ENCODE data around the gene PRXL2C.
A peak's percentile ranks its signal among the peaks of the same experiment; 100 is the strongest.
"Not testable (repeated sequence)": the region's sequence is repeated elsewhere in the genome, so short reads cannot be mapped to it uniquely, and the experiment has no call there.

Gene PRXL2C, protein sequence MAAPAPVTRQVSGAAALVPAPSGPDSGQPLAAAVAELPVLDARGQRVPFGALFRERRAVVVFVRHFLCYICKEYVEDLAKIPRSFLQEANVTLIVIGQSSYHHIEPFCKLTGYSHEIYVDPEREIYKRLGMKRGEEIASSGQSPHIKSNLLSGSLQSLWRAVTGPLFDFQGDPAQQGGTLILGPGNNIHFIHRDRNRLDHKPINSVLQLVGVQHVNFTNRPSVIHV

DNA sequence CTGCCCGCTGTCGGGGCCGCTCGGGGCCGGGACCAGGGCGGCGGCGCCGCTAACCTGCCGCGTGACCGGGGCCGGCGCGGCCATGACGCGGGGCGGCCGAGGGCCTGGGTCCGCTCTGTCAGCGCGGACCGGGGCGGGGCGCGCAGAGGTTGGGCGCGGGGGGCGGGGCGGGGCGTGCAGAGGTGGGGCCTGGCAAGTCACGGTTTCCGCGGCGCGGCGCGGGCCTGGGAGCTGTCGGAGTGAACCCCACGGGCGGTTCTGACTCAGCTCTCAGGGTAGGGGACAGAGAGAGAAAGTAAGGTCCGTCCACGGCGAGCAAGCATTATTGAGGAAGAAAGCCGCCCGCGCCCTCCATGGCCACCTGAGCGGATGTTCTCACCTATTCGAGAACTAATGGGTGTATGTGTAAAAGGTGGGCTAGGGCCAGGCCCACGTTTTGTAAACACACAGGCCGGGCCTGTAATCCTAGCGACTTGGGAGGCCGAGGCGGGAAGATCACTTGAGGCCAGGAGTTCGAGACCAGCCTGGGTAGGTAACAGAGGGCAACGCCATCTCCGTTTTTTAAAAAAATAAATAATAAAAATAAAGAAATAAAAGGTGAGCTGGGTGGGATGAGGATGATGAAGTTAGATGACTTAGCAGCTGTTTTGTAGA lies at the start of gene PRXL2C:
Gene PRXL2C, minus strand, starts transcription at position 120 of the 654 bp plus-strand sequence. Its CDS starts 36 bp downstream, at position 84.
- DNase-seq = peak; percentile 85

DNA sequence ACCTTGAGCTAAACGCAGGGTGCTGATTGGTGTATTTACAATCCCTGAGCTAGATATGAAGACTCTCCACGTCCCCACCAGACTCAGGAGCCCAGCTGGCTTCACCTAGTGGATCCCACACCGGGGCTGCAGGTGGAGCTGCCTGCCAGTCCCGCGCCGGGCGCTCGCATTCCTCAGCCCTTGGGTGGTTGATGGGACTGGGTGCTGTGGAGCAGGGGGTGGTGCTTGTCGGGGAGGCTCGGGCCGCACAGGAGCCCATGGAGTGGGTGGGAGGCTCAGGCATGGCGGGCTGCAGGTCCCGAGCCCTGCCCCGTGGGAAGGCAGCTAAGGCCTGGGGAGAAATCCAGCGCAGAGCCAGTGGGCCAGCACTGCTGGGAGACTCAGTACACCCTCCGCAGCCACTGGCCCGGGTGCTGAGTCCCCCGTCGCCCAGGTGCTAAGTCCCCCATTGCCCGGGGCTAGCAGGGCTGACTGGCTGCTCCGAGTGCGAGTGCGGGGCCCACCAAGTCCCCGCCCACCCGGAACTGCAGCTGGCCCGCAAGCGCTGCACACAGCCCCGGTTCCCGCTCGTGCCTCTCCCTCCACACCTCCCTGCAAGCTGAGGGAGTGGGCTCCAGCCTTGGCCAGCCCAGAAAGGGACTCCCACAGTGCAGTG lies 45.7 kb upstream of the PRXL2C start:
- DNase-seq = not testable (repeated sequence)

- no peak for DNase-seq
Measured at GRCh38 chr9:96691326-96691725, 36.2 kb upstream of the PRXL2C start.

GRCh38 chr9:96688745-96689464 lies 33.8 kb upstream of the PRXL2C start:
- no peak for DNase-seq

DNA sequence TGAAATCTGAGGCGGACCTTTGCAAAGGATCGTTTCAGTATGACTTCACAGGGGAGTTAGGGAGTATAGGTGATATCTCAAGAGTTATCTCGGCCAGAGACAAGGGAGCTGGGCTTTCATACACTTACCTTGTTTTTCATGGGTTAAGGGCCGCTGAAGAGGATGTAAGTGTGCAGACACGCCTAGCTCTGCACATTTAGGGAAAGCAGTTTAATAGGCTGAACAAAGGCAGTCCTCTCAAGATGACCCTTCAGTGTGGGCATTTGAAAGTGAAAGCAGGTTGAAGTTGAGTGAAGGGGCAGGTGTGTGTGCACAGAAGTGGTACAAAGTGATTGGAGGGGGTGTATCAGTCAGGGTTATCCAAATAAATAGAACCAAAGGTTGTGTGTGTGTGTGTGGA lies 33.1 kb upstream of the PRXL2C start:
- DNase-seq = no peak

DNA sequence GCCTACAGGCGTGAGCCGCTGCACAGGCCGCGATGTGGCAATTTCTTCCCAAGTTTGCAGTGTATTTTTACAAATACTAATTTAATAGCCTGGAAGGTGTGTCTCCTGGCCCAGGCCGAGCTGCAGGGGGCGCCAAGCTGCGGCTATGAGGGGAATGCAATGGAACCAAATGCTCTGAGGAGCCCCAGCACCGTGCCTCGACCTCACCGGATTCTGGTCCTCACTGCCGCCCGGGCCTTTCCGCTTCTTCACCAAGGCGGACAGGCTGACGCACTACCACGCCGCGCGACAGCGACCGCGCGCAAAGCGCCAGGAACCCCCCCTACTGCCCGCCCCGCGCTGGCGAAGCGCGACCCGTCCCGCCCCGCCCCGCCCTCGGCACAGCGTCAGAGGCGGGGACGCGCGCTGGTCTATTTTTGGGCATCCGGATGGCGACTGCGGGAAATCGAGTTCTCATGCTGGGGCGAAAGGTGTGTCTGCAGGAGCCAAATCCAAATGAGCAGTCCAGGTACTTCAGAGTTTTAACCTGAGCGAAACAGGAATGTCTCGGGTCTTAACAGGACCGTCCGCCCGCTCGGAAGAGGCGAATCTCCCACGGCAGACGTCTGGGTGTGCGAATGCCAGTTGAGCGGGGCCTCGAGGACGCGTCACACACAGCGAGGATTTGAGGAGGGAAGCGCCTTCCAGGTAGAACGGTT lies 31.7 kb upstream of the PRXL2C start:
- peak; percentile 82 for DNase-seq

- DNase-seq = no peak
Measured at GRCh38 chr9:96680812-96681499, 25.8 kb upstream of the PRXL2C start.

DNA sequence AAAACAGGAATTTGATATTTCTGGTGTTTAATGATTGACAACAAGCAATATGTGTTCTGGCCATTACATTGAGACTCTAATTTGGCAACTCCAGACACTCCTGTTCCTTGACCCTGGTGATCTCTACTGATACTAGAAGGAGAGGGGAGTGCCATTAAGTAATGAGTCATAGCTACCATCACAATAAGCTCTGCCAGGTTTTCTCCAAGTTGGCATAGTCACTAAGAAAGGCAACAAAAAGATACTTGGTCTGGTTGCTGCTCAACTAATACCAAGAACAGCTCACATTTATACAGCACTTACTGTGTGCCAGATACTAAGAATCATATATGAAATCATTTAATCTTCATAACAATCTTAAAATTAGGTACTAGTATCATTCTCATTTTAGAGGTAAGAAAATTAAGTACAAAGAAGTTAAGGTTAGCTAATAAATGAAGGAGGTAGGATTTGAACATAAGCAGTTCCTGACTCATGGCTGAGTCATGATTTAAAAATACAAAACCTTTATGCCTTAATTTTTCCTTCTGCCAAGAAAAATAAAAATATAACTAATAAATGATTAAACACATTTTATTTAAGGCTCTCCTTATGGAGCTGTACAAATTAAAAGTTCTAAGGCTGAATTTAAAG lies 19.9 kb upstream of the PRXL2C start:
- DNase-seq = no peak

DNA sequence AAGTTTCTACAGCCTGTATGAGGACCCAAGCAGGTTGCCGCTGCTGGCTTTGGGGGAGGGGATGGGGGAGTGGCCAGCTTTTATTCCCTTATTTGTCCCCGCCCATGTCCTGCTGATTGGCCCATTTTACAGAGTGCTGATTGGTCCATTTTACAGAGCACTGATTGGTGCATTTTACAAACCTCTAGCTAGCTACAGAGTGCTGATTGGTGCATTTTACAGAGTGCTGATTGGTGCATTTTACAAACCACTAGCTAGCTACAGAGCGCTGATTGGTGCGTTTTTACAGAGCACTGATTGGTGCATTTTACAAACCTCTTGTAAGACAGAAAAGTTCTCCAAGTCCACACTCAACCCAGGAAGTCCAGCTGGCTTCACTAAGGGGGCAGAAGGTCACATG lies 18.7 kb upstream of the PRXL2C start:
- not testable (repeated sequence) for DNase-seq

- DNase-seq = no peak
Measured at GRCh38 chr9:96668868-96669534, 13.9 kb upstream of the PRXL2C start.

- no peak for DNase-seq
Measured at GRCh38 chr9:96667363-96667728, 12.2 kb upstream of the PRXL2C start.

- peak; percentile 58 for DNase-seq
Measured at GRCh38 chr9:96666653-96667362, 11.7 kb upstream of the PRXL2C start.

DNA sequence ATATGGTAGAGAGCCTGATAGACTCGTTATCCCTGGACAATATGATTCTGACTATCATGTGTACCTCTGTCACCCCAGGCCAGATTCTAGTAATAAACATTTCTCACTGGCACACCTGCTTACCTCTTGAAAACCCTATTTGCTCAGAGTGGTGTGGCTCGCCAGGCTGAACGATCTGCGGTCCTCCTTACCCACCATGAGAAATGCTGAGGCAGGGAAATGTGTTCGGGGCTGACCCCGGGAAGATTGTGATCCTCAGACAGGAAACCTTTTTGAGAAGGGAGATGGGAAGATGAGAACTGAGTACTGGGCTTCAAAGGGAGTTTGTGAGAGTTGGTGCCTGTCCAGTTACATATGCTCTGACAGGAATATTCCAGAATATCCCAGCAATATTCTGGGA lies 10.7 kb upstream of the PRXL2C start:
- no peak for DNase-seq

- no peak for DNase-seq
Measured at GRCh38 chr9:96663506-96664120, 8.5 kb upstream of the PRXL2C start.

DNA sequence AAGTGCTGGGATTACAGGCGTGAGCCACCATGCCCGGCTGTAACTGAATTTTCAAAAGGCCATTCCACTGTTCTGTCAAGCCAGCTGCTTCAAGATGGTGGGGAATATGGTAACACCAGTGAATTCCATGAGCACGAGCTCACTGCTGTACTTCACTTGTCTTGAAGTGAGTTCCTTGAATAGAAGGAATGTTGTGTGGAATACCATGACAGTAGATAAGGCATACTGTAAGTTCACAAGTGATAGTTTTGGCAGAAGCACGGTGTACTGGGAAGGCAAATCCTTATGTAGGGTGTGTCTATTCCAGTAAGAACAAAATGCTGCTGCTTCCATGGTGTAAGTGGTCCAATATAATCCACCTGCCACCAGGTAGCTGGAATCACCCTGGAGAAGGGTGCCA lies 6.6 kb upstream of the PRXL2C start:
- no peak for DNase-seq

- no peak for DNase-seq
Measured at GRCh38 chr9:96660692-96661248, 5.7 kb upstream of the PRXL2C start.

DNA sequence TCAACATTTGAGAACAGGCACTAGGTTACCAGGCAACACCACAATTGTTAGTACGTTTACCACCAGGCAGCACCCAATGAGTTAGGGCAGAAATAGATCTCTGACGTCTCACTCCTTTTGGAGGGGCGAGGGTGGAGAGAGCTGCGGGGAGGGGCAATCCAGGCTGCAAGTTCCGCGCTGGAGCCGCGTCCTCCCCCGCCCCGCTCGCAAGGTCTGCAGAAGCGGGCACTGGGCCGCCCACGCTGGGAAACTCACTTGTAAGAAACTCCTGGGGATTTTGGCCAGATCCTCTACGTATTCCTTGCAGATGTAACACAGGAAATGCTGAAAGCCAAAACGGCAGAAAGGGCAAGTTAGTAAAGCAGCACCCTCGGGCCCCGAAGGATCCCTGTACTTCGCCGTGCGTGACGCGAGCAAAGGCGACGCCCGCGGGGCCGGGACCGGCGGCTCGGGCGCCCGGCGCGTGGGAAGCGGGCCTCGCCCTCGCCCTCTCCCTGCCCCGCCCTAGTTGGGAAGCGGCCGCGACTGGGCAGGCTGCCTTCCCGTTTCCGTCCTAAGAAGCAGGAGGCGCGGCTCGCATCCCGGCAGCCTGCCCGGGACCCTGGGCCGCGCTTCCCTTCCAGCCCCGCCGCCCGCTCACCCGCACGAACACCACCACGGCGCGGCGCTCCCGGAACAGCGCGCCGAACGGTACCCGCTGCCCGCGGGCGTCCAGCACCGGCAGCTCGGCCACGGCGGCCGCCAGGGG lies 493 bp downstream of the PRXL2C start:
- peak; percentile 88 for DNase-seq

DNA sequence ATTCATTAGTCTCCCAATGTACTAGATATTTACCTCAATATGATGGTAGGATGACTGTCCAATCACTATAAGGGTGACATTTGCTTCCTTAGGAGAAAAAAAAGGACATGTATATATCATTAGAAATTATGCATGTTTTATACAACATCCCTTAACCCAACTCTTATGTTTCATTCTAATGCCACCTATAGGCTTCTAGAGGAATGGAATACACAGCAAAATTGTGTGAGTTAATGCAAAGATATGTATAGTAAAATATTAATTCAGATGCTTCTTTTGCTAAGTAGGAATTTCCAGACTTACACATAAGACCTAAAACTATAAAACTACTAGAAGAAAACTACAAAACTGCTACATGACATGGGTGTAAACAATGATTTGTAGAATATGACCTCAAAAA lies 3.5 kb downstream of the PRXL2C start:
- DNase-seq = peak; percentile 35
